Neural cell (in vitro differentiated cells): ENCODE data around the gene ALDH5A1. TPM values are rescaled to one million over a fixed set of nuclear protein-coding genes. Genes with fewer than 3 reads are reported as not detected.

Experiments used
- H2AFZ ChIP-seq: fragments of 200-600, 300-800 bp; sonication (generic), shearing (Covaris generic); 2 replicates; pipeline ENCODE4 v1.6.0; 2014; ENCODE audit warnings: low read depth, mild to moderate bottlenecking, antibody characterized with exemption, low read length, moderate library complexity
- H3F3A ChIP-seq: fragments of 200-600 bp; shearing (Covaris generic); 2 replicates; pipeline ENCODE4 v1.6.1; 2016; ENCODE audit warnings: mild to moderate bottlenecking, moderate library complexity, mixed read lengths, antibody characterized with exemption, low read length; ENCODE audit not compliant: insufficient read depth, poor library complexity, severe bottlenecking
- H3K27ac ChIP-seq: fragments of 200-600, 300-800 bp; sonication (generic), shearing (Covaris generic); 2 replicates; pipeline ENCODE4 v1.5.1; 2014; ENCODE audit warnings: mild to moderate bottlenecking, low read length, moderate library complexity
- H3K27me3 ChIP-seq: fragments of 300-800, 200-600 bp; sonication (generic), shearing (Covaris generic); 2 replicates; pipeline ENCODE4 v1.6.0; 2014; ENCODE audit warnings: mild to moderate bottlenecking, low read depth, low read length, moderate library complexity; ENCODE audit not compliant: insufficient read depth
- H3K36me3 ChIP-seq: fragments of 300-800, 200-600 bp; sonication (generic), shearing (Covaris generic); 2 replicates; pipeline ENCODE4 v1.5.1; 2014; ENCODE audit warnings: mild to moderate bottlenecking, antibody characterized with exemption, low read length, moderate library complexity; ENCODE audit not compliant: insufficient read depth
- H3K4me2 ChIP-seq: fragments of 300-800, 200-600 bp; sonication (generic), shearing (Covaris generic); 2 replicates; pipeline ENCODE4 v1.6.0; 2014; ENCODE audit warnings: mild to moderate bottlenecking, low read length
- H3K4me3 ChIP-seq: fragments of 300-800, 200-600 bp; sonication (generic), shearing (Covaris generic); 2 replicates; pipeline ENCODE4 v1.5.1; 2014; ENCODE audit warnings: mild to moderate bottlenecking, low read length, moderate library complexity
- H3K79me2 ChIP-seq: fragments of 200-600 bp; shearing (Covaris generic); replicated peaks from 2 replicates; pipeline ENCODE4 v1.6.0; 2014; ENCODE audit warnings: mild to moderate bottlenecking, low read length, moderate library complexity; ENCODE audit not compliant: insufficient read depth
- H3K9ac ChIP-seq: fragments of 300-800, 200-600 bp; sonication (generic), shearing (Covaris generic); 2 replicates; pipeline ENCODE4 v1.6.1; 2016; ENCODE audit warnings: mild to moderate bottlenecking, low read length, mixed read lengths
- H3K9me2 ChIP-seq: fragments of 200-600 bp; shearing (Covaris generic); 2 replicates; pipeline ENCODE4 v1.6.1; 2016; ENCODE audit warnings: mild to moderate bottlenecking, low read length, mixed read lengths; ENCODE audit not compliant: insufficient read depth
- H3K9me3 ChIP-seq: fragments of 200-600, 300-800 bp; sonication (generic), shearing (Covaris generic); 2 replicates; pipeline ENCODE4 v1.6.1; 2016; ENCODE audit warnings: mild to moderate bottlenecking, mixed run types, low read length, moderate library complexity, mixed read lengths
- H4K20me1 ChIP-seq: fragments of 200-600 bp; shearing (Covaris generic); 2 replicates; pipeline ENCODE4 v1.6.1; 2016; ENCODE audit warnings: mild to moderate bottlenecking, mixed run types; ENCODE audit not compliant: insufficient read depth
- EP300 ChIP-seq: fragments of 450-650 bp; conservative IDR thresholded peaks from 2 replicates; pipeline ENCODE4 v1.6.1; 2014; ENCODE audit warnings: antibody characterized with exemption, mild to moderate bottlenecking, moderate library complexity; ENCODE audit not compliant: poor library complexity, severe bottlenecking
- EZH2 ChIP-seq: fragments of 200-600, 300-800 bp; shearing (Covaris generic), sonication (generic); IDR thresholded peaks from 2 replicates; pipeline ENCODE4 v1.6.1; 2014; ENCODE audit warnings: antibody characterized with exemption, low read length, borderline replicate concordance, mild to moderate bottlenecking; ENCODE audit not compliant: insufficient read depth, poor library complexity, severe bottlenecking
- MXI1 ChIP-seq: fragments of 450-650 bp; conservative IDR thresholded peaks from 2 replicates; pipeline ENCODE4 v1.6.1; 2014; ENCODE audit warnings: antibody characterized with exemption, mild to moderate bottlenecking; ENCODE audit not compliant: poor library complexity, severe bottlenecking
- POLR2AphosphoS5 ChIP-seq: IDR thresholded peaks from 2 replicates; pipeline ENCODE4 v1.6.1; 2012
- RAD21 ChIP-seq: fragments of 450-650 bp; conservative IDR thresholded peaks from 2 replicates; pipeline ENCODE4 v1.6.1; 2014; ENCODE audit warnings: antibody characterized with exemption, mild to moderate bottlenecking, moderate library complexity
- SMC3 ChIP-seq: fragments of 450-650 bp; conservative IDR thresholded peaks from 2 replicates; pipeline ENCODE4 v1.6.1; 2014; ENCODE audit warnings: antibody characterized with exemption, mild to moderate bottlenecking, moderate library complexity; ENCODE audit not compliant: poor library complexity
- TAF1 ChIP-seq: IDR thresholded peaks from 2 replicates; pipeline ENCODE4 v1.6.1; 2012; ENCODE audit warnings: low read depth
- polyA plus RNA-seq: library from polyadenylated mRNA; depleted of rRNA; stranded (reverse); fragments of >200 nt; gene quantifications from 2 replicates; pipeline ENCODE4 v1.2.3, GENCODE V29; 2014
- TF ChIP-seq, protein P1 (sequence below): fragments of 450-650 bp; IDR thresholded peaks from 2 replicates; pipeline ENCODE4 v1.5.1; 2014; ENCODE audit warnings: antibody characterized with exemption, mild to moderate bottlenecking, moderate library complexity; ENCODE audit not compliant: poor library complexity, severe bottlenecking
- TF ChIP-seq, protein P2 (sequence below): IDR thresholded peaks from 2 replicates; pipeline ENCODE4 v1.6.1; 2012; ENCODE audit warnings: borderline replicate concordance

Gene ALDH5A1
- polyA plus RNA-seq, 1 donor from 2014 or later: 36.3 TPM

DNA sequence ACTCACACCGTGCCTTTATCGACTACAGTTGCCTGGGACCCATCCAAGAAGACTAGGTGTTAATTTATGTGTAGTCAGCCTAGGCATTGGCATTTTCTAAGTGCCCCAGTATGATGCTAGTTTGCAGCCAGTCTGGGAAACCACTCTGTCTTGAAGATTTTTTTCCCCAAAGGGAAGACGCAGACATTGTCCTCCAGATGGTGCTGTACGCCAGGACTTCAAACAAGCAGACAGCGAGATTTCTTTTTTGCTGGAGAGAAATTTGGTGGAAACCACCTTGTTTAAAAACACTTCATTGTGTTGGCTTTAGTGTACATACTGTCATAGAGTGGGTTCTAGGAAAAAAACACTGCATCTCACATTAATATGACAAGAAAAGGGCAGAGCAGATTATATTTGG lies 30.0 kb downstream of the ALDH5A1 start:
- H3K4me2 ChIP-seq: no peak overlapping the region
- H2AFZ ChIP-seq: no peak overlapping the region
- no peak overlapping the region for H3K4me3 ChIP-seq
- TF ChIP-seq TAF1: no peak
- TF ChIP-seq, protein P1, sequence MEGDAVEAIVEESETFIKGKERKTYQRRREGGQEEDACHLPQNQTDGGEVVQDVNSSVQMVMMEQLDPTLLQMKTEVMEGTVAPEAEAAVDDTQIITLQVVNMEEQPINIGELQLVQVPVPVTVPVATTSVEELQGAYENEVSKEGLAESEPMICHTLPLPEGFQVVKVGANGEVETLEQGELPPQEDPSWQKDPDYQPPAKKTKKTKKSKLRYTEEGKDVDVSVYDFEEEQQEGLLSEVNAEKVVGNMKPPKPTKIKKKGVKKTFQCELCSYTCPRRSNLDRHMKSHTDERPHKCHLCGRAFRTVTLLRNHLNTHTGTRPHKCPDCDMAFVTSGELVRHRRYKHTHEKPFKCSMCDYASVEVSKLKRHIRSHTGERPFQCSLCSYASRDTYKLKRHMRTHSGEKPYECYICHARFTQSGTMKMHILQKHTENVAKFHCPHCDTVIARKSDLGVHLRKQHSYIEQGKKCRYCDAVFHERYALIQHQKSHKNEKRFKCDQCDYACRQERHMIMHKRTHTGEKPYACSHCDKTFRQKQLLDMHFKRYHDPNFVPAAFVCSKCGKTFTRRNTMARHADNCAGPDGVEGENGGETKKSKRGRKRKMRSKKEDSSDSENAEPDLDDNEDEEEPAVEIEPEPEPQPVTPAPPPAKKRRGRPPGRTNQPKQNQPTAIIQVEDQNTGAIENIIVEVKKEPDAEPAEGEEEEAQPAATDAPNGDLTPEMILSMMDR: peak; percentile 70
- no peak for TF ChIP-seq MXI1
- TF ChIP-seq EZH2: no peak
- TF ChIP-seq SMC3: peak; percentile 85
- no peak for TF ChIP-seq EP300
- TF ChIP-seq, protein P2, sequence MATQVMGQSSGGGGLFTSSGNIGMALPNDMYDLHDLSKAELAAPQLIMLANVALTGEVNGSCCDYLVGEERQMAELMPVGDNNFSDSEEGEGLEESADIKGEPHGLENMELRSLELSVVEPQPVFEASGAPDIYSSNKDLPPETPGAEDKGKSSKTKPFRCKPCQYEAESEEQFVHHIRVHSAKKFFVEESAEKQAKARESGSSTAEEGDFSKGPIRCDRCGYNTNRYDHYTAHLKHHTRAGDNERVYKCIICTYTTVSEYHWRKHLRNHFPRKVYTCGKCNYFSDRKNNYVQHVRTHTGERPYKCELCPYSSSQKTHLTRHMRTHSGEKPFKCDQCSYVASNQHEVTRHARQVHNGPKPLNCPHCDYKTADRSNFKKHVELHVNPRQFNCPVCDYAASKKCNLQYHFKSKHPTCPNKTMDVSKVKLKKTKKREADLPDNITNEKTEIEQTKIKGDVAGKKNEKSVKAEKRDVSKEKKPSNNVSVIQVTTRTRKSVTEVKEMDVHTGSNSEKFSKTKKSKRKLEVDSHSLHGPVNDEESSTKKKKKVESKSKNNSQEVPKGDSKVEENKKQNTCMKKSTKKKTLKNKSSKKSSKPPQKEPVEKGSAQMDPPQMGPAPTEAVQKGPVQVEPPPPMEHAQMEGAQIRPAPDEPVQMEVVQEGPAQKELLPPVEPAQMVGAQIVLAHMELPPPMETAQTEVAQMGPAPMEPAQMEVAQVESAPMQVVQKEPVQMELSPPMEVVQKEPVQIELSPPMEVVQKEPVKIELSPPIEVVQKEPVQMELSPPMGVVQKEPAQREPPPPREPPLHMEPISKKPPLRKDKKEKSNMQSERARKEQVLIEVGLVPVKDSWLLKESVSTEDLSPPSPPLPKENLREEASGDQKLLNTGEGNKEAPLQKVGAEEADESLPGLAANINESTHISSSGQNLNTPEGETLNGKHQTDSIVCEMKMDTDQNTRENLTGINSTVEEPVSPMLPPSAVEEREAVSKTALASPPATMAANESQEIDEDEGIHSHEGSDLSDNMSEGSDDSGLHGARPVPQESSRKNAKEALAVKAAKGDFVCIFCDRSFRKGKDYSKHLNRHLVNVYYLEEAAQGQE: no peak
- TF ChIP-seq POLR2AphosphoS5: no peak
- TF ChIP-seq RAD21: peak; percentile 81
- no peak overlapping the region for H3K9ac ChIP-seq
- H3K9me3 ChIP-seq: no peaks in the 10 kb centered on the region
- no peaks in the 10 kb centered on the region for H3F3A ChIP-seq
- H4K20me1 ChIP-seq: no peaks in the 10 kb centered on the region
- H3K79me2 ChIP-seq: no peaks in the 10 kb centered on the region
- H3K36me3 ChIP-seq: no peaks in the 10 kb centered on the region
- no peaks in the 10 kb centered on the region for H3K27me3 ChIP-seq
- H3K9me2 ChIP-seq: no peaks in the 10 kb centered on the region
- no peak overlapping the region for H3K27ac ChIP-seq

DNA sequence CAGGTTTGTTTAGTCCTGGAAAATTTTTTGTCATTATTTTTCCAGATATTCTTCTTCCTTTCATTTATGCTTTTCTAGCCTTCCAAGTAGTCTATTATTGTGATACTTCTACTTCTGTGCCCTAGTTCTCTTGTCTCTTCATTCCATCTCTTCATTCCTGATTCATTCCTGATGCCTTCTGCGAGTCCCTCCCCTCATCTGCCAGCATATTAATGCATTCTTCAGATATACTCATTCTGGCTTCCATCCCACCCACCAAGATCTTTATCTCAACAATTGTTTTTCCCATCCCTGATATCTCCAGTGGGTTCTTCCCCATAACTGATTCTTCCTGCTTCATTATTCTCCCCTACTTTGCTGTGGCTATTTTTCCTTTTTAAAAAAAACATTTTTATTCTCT lies 35.2 kb downstream of the ALDH5A1 start:
- no peak overlapping the region for H3K9ac ChIP-seq
- peaks cover 13% of the 10 kb centered on the region for H3K36me3 ChIP-seq
- H3F3A ChIP-seq: no peaks in the 10 kb centered on the region
- no peaks in the 10 kb centered on the region for H3K9me2 ChIP-seq
- H3K27ac ChIP-seq: no peak overlapping the region
- H3K79me2 ChIP-seq: no peaks in the 10 kb centered on the region
- TF ChIP-seq EZH2 (no peak), RAD21 (no peak), POLR2AphosphoS5 (no peak)
- TF ChIP-seq, protein P1: no peak
- TF ChIP-seq, protein P2: no peak
- no peak overlapping the region for H3K4me3 ChIP-seq
- H2AFZ ChIP-seq: no peak overlapping the region
- H3K9me3 ChIP-seq: no peaks in the 10 kb centered on the region
- no peak overlapping the region for H3K4me2 ChIP-seq
- H3K27me3 ChIP-seq: no peaks in the 10 kb centered on the region
- H4K20me1 ChIP-seq: no peaks in the 10 kb centered on the region
